WERI-Rb-1 (cell line): ENCODE data around the gene LRRC8C.

Source experiments
- DNase-seq: peaks from one replicate; pipeline ENCODE4 v3.0.0-alpha.2; 2020
- H3K27ac ChIP-seq: fragments of 250-450 bp; sonication (Bioruptor Pico); 2 replicates; pipeline ENCODE4 v1.5.1; 2020; ENCODE audit warnings: mild to moderate bottlenecking, moderate library complexity
- H3K27me3 ChIP-seq: fragments of 250-450 bp; sonication (Bioruptor Pico); 2 replicates; pipeline ENCODE4 v1.5.1; 2021; ENCODE audit warnings: mild to moderate bottlenecking, low read depth, moderate library complexity; ENCODE audit not compliant: insufficient read depth, severe bottlenecking
- H3K36me3 ChIP-seq: fragments of 250-450 bp; sonication (Bioruptor Pico); 2 replicates; pipeline ENCODE4 v1.5.1; 2020; ENCODE audit warnings: mild to moderate bottlenecking, moderate library complexity
- H3K4me3 ChIP-seq: 2 replicates; pipeline ENCODE4 v1.5.1; 2011; ENCODE audit warnings: low read depth, mild to moderate bottlenecking, control low read depth, low read length
- H3K9me3 ChIP-seq: fragments of 250-450 bp; sonication (Bioruptor Pico); 2 replicates; pipeline ENCODE4 v1.5.1; 2021; ENCODE audit warnings: mild to moderate bottlenecking, moderate library complexity; ENCODE audit not compliant: severe bottlenecking
- CTCF ChIP-seq: IDR thresholded peaks from 2 replicates; pipeline ENCODE4 v1.5.1; 2011; ENCODE audit warnings: low read depth, mild to moderate bottlenecking, control low read depth, inconsistent platforms, low read length

LRRC8C gene

GRCh38 chr1:89712420-89712819 lies 79.5 kb downstream of the LRRC8C start:
- no peaks in the 10 kb centered on the region for H3K27me3 ChIP-seq
- H3K27ac ChIP-seq, result no peak overlapping the region
- DNase-seq, result no peak
- no peaks in the 10 kb centered on the region for H3K9me3 ChIP-seq
- H3K4me3 ChIP-seq, result no peak overlapping the region
- no peaks in the 10 kb centered on the region for H3K36me3 ChIP-seq
- no peak for TF ChIP-seq CTCF

GRCh38 chr1:89715677-89716076 lies 82.8 kb downstream of the LRRC8C start:
- TF ChIP-seq CTCF, result no peak
- Histone ChIP-seq H3K9me3 (no peaks in the 10 kb centered on the region), H3K27ac (no peak overlapping the region)

GRCh38 chr1:89719502-89720306 lies 86.8 kb downstream of the LRRC8C start:
- Histone ChIP-seq H3K9me3 (no peaks in the 10 kb centered on the region), H3K27me3 (no peaks in the 10 kb centered on the region), H3K4me3 (no peak overlapping the region), H3K36me3 (no peaks in the 10 kb centered on the region), H3K27ac (no peak overlapping the region)
- peak; percentile 23 for DNase-seq
- no peak for TF ChIP-seq CTCF

More at GRCh38 chr1:89715677-89716076, 82.8 kb downstream of the LRRC8C start:
- no peak for DNase-seq
- H3K36me3 ChIP-seq, result no peaks in the 10 kb centered on the region
- no peaks in the 10 kb centered on the region for H3K27me3 ChIP-seq
- H3K4me3 ChIP-seq, result no peak overlapping the region

- Histone ChIP-seq H3K4me3 (no peak overlapping the region), H3K9me3 (no peaks in the 10 kb centered on the region), H3K36me3 (no peaks in the 10 kb centered on the region), H3K27me3 (no peaks in the 10 kb centered on the region), H3K27ac (no peak overlapping the region)
- TF ChIP-seq CTCF, result no peak
- no peak for DNase-seq
These were observed 87.9 kb downstream of the LRRC8C start for GRCh38 chr1:89720839-89721238.

- no peak for DNase-seq
- no peak for TF ChIP-seq CTCF
- H3K9me3 ChIP-seq, result no peaks in the 10 kb centered on the region
- H3K27me3 ChIP-seq, result no peaks in the 10 kb centered on the region
- no peaks in the 10 kb centered on the region for H3K36me3 ChIP-seq
- no peak overlapping the region for H3K4me3 ChIP-seq
- no peak overlapping the region for H3K27ac ChIP-seq
These were observed 88.4 kb downstream of the LRRC8C start for GRCh38 chr1:89721351-89721750.

GRCh38 chr1:89723144-89723543 lies 90.2 kb downstream of the LRRC8C start:
- H3K9me3 ChIP-seq, result no peaks in the 10 kb centered on the region
- no peaks in the 10 kb centered on the region for H3K27me3 ChIP-seq
- DNase-seq, result no peak
- H3K36me3 ChIP-seq, result no peaks in the 10 kb centered on the region
- H3K27ac ChIP-seq, result no peak overlapping the region
- TF ChIP-seq CTCF, result no peak
- H3K4me3 ChIP-seq, result no peak overlapping the region
